NCI-H1092 (cell line): ENCODE results near the gene ADGRD2.
"Not testable (repeated sequence)": the region's sequence is repeated elsewhere in the genome, so short reads cannot be mapped to it uniquely, and the experiment has no call there.

Experiments used
- DNase-seq: peaks from one replicate; lab custom pipeline; 2025; lab: John Stamatoyannopoulos, UW

The ADGRD2 gene

GRCh38 chr9:124450241-124450924 is at the start of gene ADGRD2:
ADGRD2 (plus strand) TSS chr9:124450451; CDS start chr9:124451667, 1,216 bp downstream.
- DNase-seq: peak; percentile 60

- DNase-seq: no peak
Measured at GRCh38 chr9:124403246-124403645, 47.0 kb upstream of the ADGRD2 start.

GRCh38 chr9:124409410-124409809 is 40.8 kb upstream of the ADGRD2 start:
- no peak for DNase-seq

GRCh38 chr9:124410321-124410913 is 39.8 kb upstream of the ADGRD2 start:
- DNase-seq: no peak

GRCh38 chr9:124411514-124412227 is 38.6 kb upstream of the ADGRD2 start:
- DNase-seq: no peak

- no peak for DNase-seq
Measured at GRCh38 chr9:124412228-124412575, 38.0 kb upstream of the ADGRD2 start.

- no peak for DNase-seq
Measured at GRCh38 chr9:124414612-124415011, 35.6 kb upstream of the ADGRD2 start.

GRCh38 chr9:124415102-124415851 is 35.0 kb upstream of the ADGRD2 start, which contains the start of gene PSMB7:
PSMB7 (minus strand) TSS chr9:124415442; CDS start chr9:124415425, 17 bp downstream.
- peak; percentile 93 for DNase-seq

GRCh38 chr9:124415852-124416484 is 34.3 kb upstream of the ADGRD2 start:
- DNase-seq: no peak

GRCh38 chr9:124419832-124420489 is 30.3 kb upstream of the ADGRD2 start:
- DNase-seq: no peak

GRCh38 chr9:124420991-124421543 is 29.2 kb upstream of the ADGRD2 start:
- peak; percentile 78 for DNase-seq

GRCh38 chr9:124423155-124423554 is 27.1 kb upstream of the ADGRD2 start:
- no peak for DNase-seq

GRCh38 chr9:124423591-124423990 is 26.7 kb upstream of the ADGRD2 start:
- DNase-seq: no peak

- DNase-seq: not testable (repeated sequence)
Measured at GRCh38 chr9:124425733-124426132, 24.5 kb upstream of the ADGRD2 start.

- DNase-seq: no peak
Measured at GRCh38 chr9:124426361-124426760, 23.9 kb upstream of the ADGRD2 start.

GRCh38 chr9:124427281-124427680 is 23.0 kb upstream of the ADGRD2 start:
- no peak for DNase-seq

- DNase-seq: peak; percentile 91
Measured at GRCh38 chr9:124428751-124429529, 21.3 kb upstream of the ADGRD2 start.

GRCh38 chr9:124429530-124429867 is 20.8 kb upstream of the ADGRD2 start:
- DNase-seq: no peak

GRCh38 chr9:124436320-124436719 is 13.9 kb upstream of the ADGRD2 start:
- DNase-seq: no peak

- no peak for DNase-seq
Measured at GRCh38 chr9:124437086-124437485, 13.2 kb upstream of the ADGRD2 start.
